NB4 (cell line): Measurements from ENCODE around the gene IMMP2L.
A peak's percentile ranks its signal among the peaks of the same experiment; 100 is the strongest.

Experiments used
- DNase-seq: peaks from one replicate; pipeline ENCODE4 v3.0.0; 2010; ENCODE audit warnings: low read depth
- H3K4me3 ChIP-seq: one replicate; pipeline ENCODE4 v1.5.1; 2011; ENCODE audit warnings: mild to moderate bottlenecking, low read depth, low read length, moderate library complexity
- MAX ChIP-seq: IDR thresholded peaks from 2 replicates; pipeline ENCODE4 v1.6.1; 2011; ENCODE audit warnings: low read depth, low read length
- MYC ChIP-seq: IDR thresholded peaks from 2 replicates; pipeline ENCODE4 v1.6.1; 2011; ENCODE audit warnings: low read depth, low read length
- POLR2A ChIP-seq: IDR thresholded peaks from 2 replicates; pipeline ENCODE4 v1.6.1; 2011; ENCODE audit warnings: mild to moderate bottlenecking; ENCODE audit not compliant: insufficient read length; ENCODE audit errors: extremely low read depth
- TF ChIP-seq, protein P1 (sequence below): IDR thresholded peaks from one replicate; pipeline ENCODE4 v1.5.1; 2012; ENCODE audit warnings: low read depth, low read length

Gene IMMP2L

GRCh38 chr7:111145472-111145871, 416.8 kb downstream of the IMMP2L start:
- TF ChIP-seq MAX (no peak), MYC (no peak), POLR2A (no peak)
- TF ChIP-seq, protein P1, sequence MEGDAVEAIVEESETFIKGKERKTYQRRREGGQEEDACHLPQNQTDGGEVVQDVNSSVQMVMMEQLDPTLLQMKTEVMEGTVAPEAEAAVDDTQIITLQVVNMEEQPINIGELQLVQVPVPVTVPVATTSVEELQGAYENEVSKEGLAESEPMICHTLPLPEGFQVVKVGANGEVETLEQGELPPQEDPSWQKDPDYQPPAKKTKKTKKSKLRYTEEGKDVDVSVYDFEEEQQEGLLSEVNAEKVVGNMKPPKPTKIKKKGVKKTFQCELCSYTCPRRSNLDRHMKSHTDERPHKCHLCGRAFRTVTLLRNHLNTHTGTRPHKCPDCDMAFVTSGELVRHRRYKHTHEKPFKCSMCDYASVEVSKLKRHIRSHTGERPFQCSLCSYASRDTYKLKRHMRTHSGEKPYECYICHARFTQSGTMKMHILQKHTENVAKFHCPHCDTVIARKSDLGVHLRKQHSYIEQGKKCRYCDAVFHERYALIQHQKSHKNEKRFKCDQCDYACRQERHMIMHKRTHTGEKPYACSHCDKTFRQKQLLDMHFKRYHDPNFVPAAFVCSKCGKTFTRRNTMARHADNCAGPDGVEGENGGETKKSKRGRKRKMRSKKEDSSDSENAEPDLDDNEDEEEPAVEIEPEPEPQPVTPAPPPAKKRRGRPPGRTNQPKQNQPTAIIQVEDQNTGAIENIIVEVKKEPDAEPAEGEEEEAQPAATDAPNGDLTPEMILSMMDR = no peak
- H3K4me3 ChIP-seq = no peak overlapping the region
- DNase-seq = no peak

GRCh38 chr7:111140091-111140865, 422.0 kb downstream of the IMMP2L start:
- TF ChIP-seq, protein P1 = no peak
- no peak for TF ChIP-seq POLR2A
- TF ChIP-seq MAX = no peak
- H3K4me3 ChIP-seq = no peak overlapping the region
- DNase-seq = no peak

- TF ChIP-seq MAX (no peak), POLR2A (no peak), MYC (no peak)
- TF ChIP-seq, protein P1 = no peak
- no peak overlapping the region for H3K4me3 ChIP-seq
- DNase-seq = no peak
Observed at GRCh38 chr7:111138586-111138985, 423.7 kb downstream of the IMMP2L start.

DNA sequence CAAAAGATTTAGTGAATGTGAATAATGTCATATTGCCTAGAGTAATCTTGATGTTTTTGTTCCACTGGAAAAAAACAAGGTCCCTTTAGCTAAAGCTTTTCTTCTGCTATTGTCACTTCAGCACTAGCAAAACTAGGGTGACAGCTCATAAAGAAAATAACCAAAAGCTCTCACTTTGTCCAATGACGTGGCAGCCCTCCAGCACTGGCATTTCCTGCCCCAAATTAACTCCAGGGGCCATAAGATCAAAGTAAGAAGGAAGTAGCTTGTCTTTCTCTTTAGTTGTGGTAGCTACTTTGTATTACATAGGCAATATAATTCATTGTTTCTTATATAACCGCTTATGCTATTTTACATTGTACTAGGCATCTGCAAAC, 424.1 kb downstream of the IMMP2L start:
- TF ChIP-seq POLR2A (no peak), MAX (no peak), MYC (no peak)
- TF ChIP-seq, protein P1 = no peak
- DNase-seq = peak; percentile 25
- no peak overlapping the region for H3K4me3 ChIP-seq

DNA sequence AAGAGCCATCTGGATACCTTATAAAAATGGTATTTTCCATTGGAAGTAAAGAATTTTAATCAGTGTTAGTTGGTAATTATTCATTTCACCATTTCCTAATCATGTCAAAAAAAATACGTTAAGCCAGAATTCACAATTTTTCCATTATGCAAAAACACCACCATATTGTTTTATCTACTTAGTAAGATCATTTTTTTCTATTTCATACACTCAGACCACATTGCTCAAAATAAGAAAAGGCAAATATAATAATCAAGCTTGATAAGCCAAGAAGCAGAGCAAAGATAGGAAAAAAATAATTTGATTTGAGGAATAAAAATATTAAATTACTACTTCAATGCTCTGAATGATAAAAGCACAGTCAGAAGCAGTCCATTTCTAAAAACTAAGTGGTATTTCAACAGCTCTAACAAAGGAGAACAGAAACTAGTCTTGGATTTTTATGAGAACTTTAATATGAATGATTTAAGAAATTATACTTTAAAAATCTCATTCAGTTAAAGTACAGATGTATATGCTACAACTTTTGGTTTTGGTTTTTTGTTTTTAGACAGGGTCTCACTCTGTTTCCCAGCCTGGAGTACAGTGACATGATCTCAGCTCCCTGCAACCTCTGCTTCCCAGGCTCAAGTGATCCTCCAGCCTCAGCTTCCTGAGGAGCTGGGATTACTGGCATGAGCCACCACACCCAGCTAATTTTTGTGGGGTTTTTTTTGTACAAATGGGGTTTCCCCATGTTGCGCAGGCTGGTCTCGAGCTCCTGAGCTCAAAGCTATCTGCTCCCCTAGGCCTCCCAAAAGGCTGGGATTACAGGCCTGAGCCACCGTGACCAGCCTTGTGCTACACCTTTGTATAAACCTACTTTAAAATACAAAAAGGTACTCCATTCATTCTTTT, 424.7 kb downstream of the IMMP2L start:
- TF ChIP-seq MYC (no peak), POLR2A (no peak), MAX (no peak)
- TF ChIP-seq, protein P1 = no peak
- no peak for DNase-seq

More for the DNA sequence above, 424.7 kb downstream of the IMMP2L start:
- H3K4me3 ChIP-seq = no peak overlapping the region
